Activated CD4-positive, alpha-beta T cell treated with anti-CD3 and anti-CD28 coated beads, Interleukin-2, Interleukin-6, amounts not matched to agents 100 ng/mL and 50 ng/mL, durations not matched to agents 16 hours and 8 hours (primary cell): Measurements from ENCODE around the gene IGFL3.
"Not testable (repeated sequence)": the region's sequence is repeated elsewhere in the genome, so short reads cannot be mapped to it uniquely, and the experiment has no call there.

Source experiments
- DNase-seq: peaks from one replicate; pipeline ENCODE4 v3.0.0-alpha.2; 2020

IGFL3 gene

GRCh38 chr19:46118136-46118535 is 6.4 kb downstream of the IGFL3 start:
- no peak for DNase-seq

GRCh38 chr19:46116121-46116520 is 8.4 kb downstream of the IGFL3 start:
- no peak for DNase-seq

GRCh38 chr19:46115396-46116106 is 8.9 kb downstream of the IGFL3 start:
- DNase-seq = peak; percentile 66

GRCh38 chr19:46113726-46114125 is 10.8 kb downstream of the IGFL3 start:
- no peak for DNase-seq

- no peak for DNase-seq
Measured at GRCh38 chr19:46112527-46112926, 12.0 kb downstream of the IGFL3 start.

- no peak for DNase-seq
Measured at GRCh38 chr19:46111376-46111775, 13.1 kb downstream of the IGFL3 start.

GRCh38 chr19:46109876-46110275 is 14.6 kb downstream of the IGFL3 start:
- no peak for DNase-seq

GRCh38 chr19:46107371-46107770 is 17.1 kb downstream of the IGFL3 start:
- no peak for DNase-seq

- not testable (repeated sequence) for DNase-seq
Measured at GRCh38 chr19:46102333-46102732, 22.2 kb downstream of the IGFL3 start.

GRCh38 chr19:46101293-46101692 is 23.2 kb downstream of the IGFL3 start:
- no peak for DNase-seq

- no peak for DNase-seq
Measured at GRCh38 chr19:46100344-46100743, 24.1 kb downstream of the IGFL3 start.

- no peak for DNase-seq
Measured at GRCh38 chr19:46090444-46090843, 34.0 kb downstream of the IGFL3 start.

- no peak for DNase-seq
Measured at GRCh38 chr19:46089432-46089831, 35.1 kb downstream of the IGFL3 start.

GRCh38 chr19:46088101-46088500 is 36.4 kb downstream of the IGFL3 start:
- DNase-seq = no peak

GRCh38 chr19:46085888-46086287 is 38.6 kb downstream of the IGFL3 start:
- no peak for DNase-seq

GRCh38 chr19:46082728-46083050 is 41.8 kb downstream of the IGFL3 start:
- DNase-seq = no peak

GRCh38 chr19:46081928-46082727 is 42.4 kb downstream of the IGFL3 start:
- peak; percentile 45 for DNase-seq

- DNase-seq = no peak
Measured at GRCh38 chr19:46080561-46080960, 43.9 kb downstream of the IGFL3 start.

GRCh38 chr19:46079576-46079975 is 44.9 kb downstream of the IGFL3 start:
- no peak for DNase-seq

- peak; percentile 44 for DNase-seq
Measured at GRCh38 chr19:46078573-46079332, 45.7 kb downstream of the IGFL3 start.

GRCh38 chr19:46077815-46078167 is 46.7 kb downstream of the IGFL3 start:
- no peak for DNase-seq

GRCh38 chr19:46076951-46077814 is 47.3 kb downstream of the IGFL3 start:
- DNase-seq = peak; percentile 30
